Hepatocyte (in vitro differentiated cells): ENCODE measurements around the gene ERICH6.

Experiments used
- EZH2phosphoT487 ChIP-seq: fragments of 200-600 bp; sonication (generic); IDR thresholded peaks from one replicate; pipeline ENCODE4 v1.6.1; 2018; ENCODE audit warnings: antibody characterized with exemption, mild to moderate bottlenecking, low read depth, moderate library complexity; ENCODE audit not compliant: unreplicated experiment, severe bottlenecking
- TF ChIP-seq, protein P1 (sequence below): fragments of 200-600 bp; sonication (generic); IDR thresholded peaks from 2 replicates; pipeline ENCODE4 v1.5.1; 2016; ENCODE audit warnings: antibody characterized with exemption, mild to moderate bottlenecking; ENCODE audit not compliant: poor library complexity

- no peak for TF ChIP-seq EZH2phosphoT487
- TF ChIP-seq, protein P1, sequence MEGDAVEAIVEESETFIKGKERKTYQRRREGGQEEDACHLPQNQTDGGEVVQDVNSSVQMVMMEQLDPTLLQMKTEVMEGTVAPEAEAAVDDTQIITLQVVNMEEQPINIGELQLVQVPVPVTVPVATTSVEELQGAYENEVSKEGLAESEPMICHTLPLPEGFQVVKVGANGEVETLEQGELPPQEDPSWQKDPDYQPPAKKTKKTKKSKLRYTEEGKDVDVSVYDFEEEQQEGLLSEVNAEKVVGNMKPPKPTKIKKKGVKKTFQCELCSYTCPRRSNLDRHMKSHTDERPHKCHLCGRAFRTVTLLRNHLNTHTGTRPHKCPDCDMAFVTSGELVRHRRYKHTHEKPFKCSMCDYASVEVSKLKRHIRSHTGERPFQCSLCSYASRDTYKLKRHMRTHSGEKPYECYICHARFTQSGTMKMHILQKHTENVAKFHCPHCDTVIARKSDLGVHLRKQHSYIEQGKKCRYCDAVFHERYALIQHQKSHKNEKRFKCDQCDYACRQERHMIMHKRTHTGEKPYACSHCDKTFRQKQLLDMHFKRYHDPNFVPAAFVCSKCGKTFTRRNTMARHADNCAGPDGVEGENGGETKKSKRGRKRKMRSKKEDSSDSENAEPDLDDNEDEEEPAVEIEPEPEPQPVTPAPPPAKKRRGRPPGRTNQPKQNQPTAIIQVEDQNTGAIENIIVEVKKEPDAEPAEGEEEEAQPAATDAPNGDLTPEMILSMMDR = no peak
Observed at GRCh38 chr3:150662410-150663200, 41.1 kb downstream of the ERICH6 start.
